ENCODE measurements around the gene FGF14. TPM values are rescaled to one million over a fixed set of nuclear protein-coding genes. Genes with fewer than 3 reads are reported as not detected.
"Not testable (repeated sequence)": the region's sequence is repeated elsewhere in the genome, so short reads cannot be mapped to it uniquely, and the experiment has no call there.

The FGF14 gene
- total RNA-seq, 2 experiments from 2014 or later = not detected

- POLR2A ChIA-PET = no interaction called here
- H3K27ac Mint-ChIP-seq = no peak overlapping the region
- CTCF ChIA-PET = no interaction called here
- no peaks in the 10 kb centered on the region for H3K4me1 Mint-ChIP-seq (ENCODE audit: low read depth)
- intact Hi-C loops (cut with micrococcal nuclease) = no loop called here
- DNase-seq = no peak
- H3K4me3 Mint-ChIP-seq = no peak overlapping the region
- H3K27me3 Mint-ChIP-seq = peaks cover 4% of the 10 kb centered on the region
- no peaks in the 10 kb centered on the region for H3K9me3 Mint-ChIP-seq
- no peaks in the 10 kb centered on the region for H3K36me3 Mint-ChIP-seq
These were observed 232.3 kb downstream of the FGF14 start for GRCh38 chr13:102169471-102170015.

- ChIA-PET CTCF (interaction anchor here (1.6 kb wide), 1 partner anchor 12 kb away, joined by 5 read pairs; no protein-coding TSS in a partner anchor), POLR2A (no interaction called here)
- H3K9me3 Mint-ChIP-seq = no peaks in the 10 kb centered on the region
- H3K27me3 Mint-ChIP-seq = no peaks in the 10 kb centered on the region
- no peaks in the 10 kb centered on the region for H3K4me1 Mint-ChIP-seq (ENCODE audit: low read depth)
- no peak overlapping the region for H3K27ac Mint-ChIP-seq
- no peak overlapping the region for H3K4me3 Mint-ChIP-seq
- DNase-seq = no peak
- no peaks in the 10 kb centered on the region for H3K36me3 Mint-ChIP-seq
- intact Hi-C loops (cut with micrococcal nuclease) = no loop called here
These were observed 249.1 kb downstream of the FGF14 start for GRCh38 chr13:102152790-102153189.

GRCh38 chr13:102147353-102147752 is 254.5 kb downstream of the FGF14 start:
- Mint-ChIP-seq H3K27ac (no peak overlapping the region), H3K4me1 (ENCODE audit: low read depth) (no peaks in the 10 kb centered on the region), H3K4me3 (no peak overlapping the region), H3K36me3 (no peaks in the 10 kb centered on the region), H3K27me3 (no peaks in the 10 kb centered on the region), H3K9me3 (no peaks in the 10 kb centered on the region)
- ChIA-PET POLR2A (no interaction called here), CTCF (no interaction called here)
- intact Hi-C loops (cut with micrococcal nuclease) = loop anchor here (10.0 kb wide), 1 partner anchor 1003 kb away; no protein-coding TSS in a partner anchor
- DNase-seq = no peak

- Mint-ChIP-seq H3K9me3 (no peaks in the 10 kb centered on the region), H3K27ac (no peak overlapping the region), H3K4me3 (no peak overlapping the region), H3K4me1 (ENCODE audit: low read depth) (no peaks in the 10 kb centered on the region), H3K27me3 (no peaks in the 10 kb centered on the region), H3K36me3 (no peaks in the 10 kb centered on the region)
- intact Hi-C loops (cut with micrococcal nuclease) = loop anchor here (10.0 kb wide), 1 partner anchor 1001 kb away; no protein-coding TSS in a partner anchor
- DNase-seq = no peak
- ChIA-PET CTCF (no interaction called here), POLR2A (no interaction called here)
These were observed 256.1 kb downstream of the FGF14 start for GRCh38 chr13:102145750-102146149.

GRCh38 chr13:102142473-102142826 is 259.4 kb downstream of the FGF14 start:
- no peak overlapping the region for H3K27ac Mint-ChIP-seq
- no peaks in the 10 kb centered on the region for H3K4me1 Mint-ChIP-seq (ENCODE audit: low read depth)
- no peaks in the 10 kb centered on the region for H3K9me3 Mint-ChIP-seq
- H3K36me3 Mint-ChIP-seq = no peaks in the 10 kb centered on the region
- H3K4me3 Mint-ChIP-seq = no peak overlapping the region
- CTCF ChIA-PET = interaction anchor here (0.6 to 3.0 kb wide), 3 partner anchors 250 to 413 kb away, joined by 3 to 29 read pairs (median 15); no protein-coding TSS in a partner anchor
- H3K27me3 Mint-ChIP-seq = no peaks in the 10 kb centered on the region
- intact Hi-C loops (cut with micrococcal nuclease) = loop anchor here (10.0 kb wide), 1 partner anchor 998 kb away; no protein-coding TSS in a partner anchor
- POLR2A ChIA-PET = no interaction called here
- DNase-seq = no peak

- Mint-ChIP-seq H3K36me3 (no peaks in the 10 kb centered on the region), H3K4me3 (no peak overlapping the region), H3K27me3 (no peaks in the 10 kb centered on the region), H3K27ac (no peak overlapping the region), H3K9me3 (no peaks in the 10 kb centered on the region), H3K4me1 (ENCODE audit: low read depth) (no peaks in the 10 kb centered on the region)
- no peak for DNase-seq
- intact Hi-C loops (cut with micrococcal nuclease) = loop anchor here (1.0 to 10.0 kb wide), 3 partner anchors 315 to 997 kb away; no protein-coding TSS in a partner anchor
- POLR2A ChIA-PET = no interaction called here
- CTCF ChIA-PET = interaction anchor here (0.6 to 3.0 kb wide), 11 partner anchors 10 to 413 kb away, joined by 3 to 29 read pairs (median 5); no protein-coding TSS in a partner anchor
These were observed 260.0 kb downstream of the FGF14 start for GRCh38 chr13:102141625-102142472.

GRCh38 chr13:102139626-102140025 is 262.2 kb downstream of the FGF14 start:
- Mint-ChIP-seq H3K9me3 (no peaks in the 10 kb centered on the region), H3K36me3 (no peaks in the 10 kb centered on the region)

GRCh38 chr13:102138635-102139190 is 263.1 kb downstream of the FGF14 start:
- no peak overlapping the region for H3K4me3 Mint-ChIP-seq
- H3K36me3 Mint-ChIP-seq = no peaks in the 10 kb centered on the region
- ChIA-PET POLR2A (no interaction called here), CTCF (interaction anchor here (1.1 kb wide), 1 partner anchor 417 kb away, joined by 3 read pairs; no protein-coding TSS in a partner anchor)
- H3K27me3 Mint-ChIP-seq = no peaks in the 10 kb centered on the region
- no peak for DNase-seq
- H3K4me1 Mint-ChIP-seq (ENCODE audit: low read depth) = no peaks in the 10 kb centered on the region
- intact Hi-C loops (cut with micrococcal nuclease) = no loop called here
- no peak overlapping the region for H3K27ac Mint-ChIP-seq
- H3K9me3 Mint-ChIP-seq = no peaks in the 10 kb centered on the region

More at GRCh38 chr13:102139626-102140025, 262.2 kb downstream of the FGF14 start:
- H3K4me1 Mint-ChIP-seq (ENCODE audit: low read depth) = no peaks in the 10 kb centered on the region
- H3K4me3 Mint-ChIP-seq = no peak overlapping the region
- POLR2A ChIA-PET = no interaction called here
- no peak for DNase-seq
- H3K27me3 Mint-ChIP-seq = no peaks in the 10 kb centered on the region
- intact Hi-C loops (cut with micrococcal nuclease) = loop anchor here (10.0 kb wide), 1 partner anchor 995 kb away; no protein-coding TSS in a partner anchor
- H3K27ac Mint-ChIP-seq = no peak overlapping the region
- CTCF ChIA-PET = interaction anchor here (0.6 kb wide), 1 partner anchor 104 kb away, joined by 3 read pairs; no protein-coding TSS in a partner anchor

- H3K4me3 Mint-ChIP-seq; H3K9me3 Mint-ChIP-seq; POLR2A ChIA-PET; H3K27ac Mint-ChIP-seq; H3K36me3 Mint-ChIP-seq; H3K4me1 Mint-ChIP-seq (ENCODE audit: low read depth); H3K27me3 Mint-ChIP-seq; DNase-seq; intact Hi-C loops (cut with micrococcal nuclease): not testable (repeated sequence)
- CTCF ChIA-PET = interaction anchor here (0.6 to 1.1 kb wide), 2 partner anchors 74 to 418 kb away, joined by 3 read pairs; no protein-coding TSS in a partner anchor
These were observed 263.9 kb downstream of the FGF14 start for GRCh38 chr13:102137904-102138303.

GRCh38 chr13:102136735-102137296 is 265.0 kb downstream of the FGF14 start:
- POLR2A ChIA-PET = no interaction called here
- no peak for DNase-seq
- no peaks in the 10 kb centered on the region for H3K36me3 Mint-ChIP-seq
- no peak overlapping the region for H3K4me3 Mint-ChIP-seq
- H3K9me3 Mint-ChIP-seq = no peaks in the 10 kb centered on the region
- CTCF ChIA-PET = no interaction called here
- H3K27ac Mint-ChIP-seq = no peak overlapping the region
- no peaks in the 10 kb centered on the region for H3K27me3 Mint-ChIP-seq
- intact Hi-C loops (cut with micrococcal nuclease) = no loop called here
- no peaks in the 10 kb centered on the region for H3K4me1 Mint-ChIP-seq (ENCODE audit: low read depth)

GRCh38 chr13:102132777-102133295 is 269.0 kb downstream of the FGF14 start:
- POLR2A ChIA-PET = no interaction called here
- Mint-ChIP-seq H3K9me3 (no peaks in the 10 kb centered on the region), H3K36me3 (no peaks in the 10 kb centered on the region), H3K27me3 (peaks cover 2% of the 10 kb centered on the region), H3K4me1 (ENCODE audit: low read depth) (no peaks in the 10 kb centered on the region), H3K4me3 (no peak overlapping the region), H3K27ac (no peak overlapping the region)
- intact Hi-C loops (cut with micrococcal nuclease) = no loop called here
- CTCF ChIA-PET = no interaction called here
- DNase-seq = no peak

- no peaks in the 10 kb centered on the region for H3K9me3 Mint-ChIP-seq
These were observed 270.6 kb downstream of the FGF14 start for GRCh38 chr13:102131246-102131645.

More at GRCh38 chr13:102131246-102131645, 270.6 kb downstream of the FGF14 start:
- DNase-seq = no peak
- peaks cover 3% of the 10 kb centered on the region for H3K27me3 Mint-ChIP-seq
- H3K27ac Mint-ChIP-seq = no peak overlapping the region
- intact Hi-C loops (cut with micrococcal nuclease) = no loop called here
- no peak overlapping the region for H3K4me3 Mint-ChIP-seq
- H3K36me3 Mint-ChIP-seq = no peaks in the 10 kb centered on the region
- ChIA-PET CTCF (interaction anchor here (0.6 to 1.7 kb wide), 2 partner anchors 10 to 1030 kb away, joined by 3 to 5 read pairs; no protein-coding TSS in a partner anchor), POLR2A (no interaction called here)
- H3K4me1 Mint-ChIP-seq (ENCODE audit: low read depth) = no peaks in the 10 kb centered on the region

Data from activated CD4-positive, alpha-beta memory T cell treated with anti-CD3 and anti-CD28 coated beads for 36 hours (primary cell).